ENCODE measurements around the gene FANCI.

The FANCI gene

DNA sequence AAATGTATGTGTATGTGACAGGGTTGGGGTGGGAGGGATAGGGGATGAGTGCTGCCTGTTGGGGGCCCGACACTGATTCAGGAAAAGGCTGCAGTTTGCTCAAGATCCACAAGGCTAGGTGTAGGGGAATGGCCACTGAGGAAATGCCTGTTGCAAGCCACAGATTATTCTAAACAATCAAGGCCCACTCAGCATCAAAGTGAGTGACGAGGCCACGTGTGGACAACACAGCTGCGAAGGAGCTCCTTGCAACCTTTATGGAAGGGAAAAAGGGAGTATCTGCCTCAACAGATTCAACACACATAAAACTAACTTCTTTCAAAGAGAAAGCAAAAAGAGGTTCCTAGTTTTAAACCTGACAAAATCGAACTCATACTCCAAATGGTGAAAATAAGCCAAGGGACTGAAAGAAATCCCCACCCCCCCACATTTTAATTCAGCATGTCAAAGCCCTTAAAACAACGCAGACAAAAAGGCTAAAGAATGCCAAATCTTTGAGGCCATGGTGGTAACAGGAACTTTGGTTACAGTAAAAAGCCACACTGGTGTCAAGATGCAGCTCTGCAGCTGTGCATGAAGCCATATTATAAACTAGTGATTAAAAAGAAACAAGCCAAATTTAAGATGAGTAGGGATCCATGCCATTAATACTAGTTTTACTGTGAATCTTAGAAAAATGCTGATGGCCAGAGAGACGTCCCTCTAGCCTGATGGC lies 87.3 kb downstream of the FANCI start:
- DNase-seq, result peak in 1 of 56 donors; percentile 9

DNA sequence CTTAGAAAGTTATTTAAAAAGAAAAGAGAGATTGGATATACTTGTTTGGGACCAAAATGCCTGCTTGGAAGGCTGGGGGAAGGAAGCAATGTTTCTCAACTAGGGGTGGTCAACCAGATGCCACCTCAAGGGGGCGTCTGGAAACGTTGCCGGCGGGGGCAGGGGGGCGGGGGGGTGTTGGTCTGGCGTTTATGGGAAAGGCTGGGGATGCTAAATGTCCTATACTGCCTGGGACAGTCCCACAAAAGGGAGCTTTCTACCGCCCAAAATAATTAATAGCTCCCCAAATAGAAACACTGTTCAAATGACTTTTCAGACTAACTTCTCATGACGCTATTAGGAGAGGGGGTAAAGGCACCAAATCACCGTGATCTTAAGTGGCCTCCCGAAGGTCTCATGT lies 88.7 kb downstream of the FANCI start:
- DNase-seq, result no peak

DNA sequence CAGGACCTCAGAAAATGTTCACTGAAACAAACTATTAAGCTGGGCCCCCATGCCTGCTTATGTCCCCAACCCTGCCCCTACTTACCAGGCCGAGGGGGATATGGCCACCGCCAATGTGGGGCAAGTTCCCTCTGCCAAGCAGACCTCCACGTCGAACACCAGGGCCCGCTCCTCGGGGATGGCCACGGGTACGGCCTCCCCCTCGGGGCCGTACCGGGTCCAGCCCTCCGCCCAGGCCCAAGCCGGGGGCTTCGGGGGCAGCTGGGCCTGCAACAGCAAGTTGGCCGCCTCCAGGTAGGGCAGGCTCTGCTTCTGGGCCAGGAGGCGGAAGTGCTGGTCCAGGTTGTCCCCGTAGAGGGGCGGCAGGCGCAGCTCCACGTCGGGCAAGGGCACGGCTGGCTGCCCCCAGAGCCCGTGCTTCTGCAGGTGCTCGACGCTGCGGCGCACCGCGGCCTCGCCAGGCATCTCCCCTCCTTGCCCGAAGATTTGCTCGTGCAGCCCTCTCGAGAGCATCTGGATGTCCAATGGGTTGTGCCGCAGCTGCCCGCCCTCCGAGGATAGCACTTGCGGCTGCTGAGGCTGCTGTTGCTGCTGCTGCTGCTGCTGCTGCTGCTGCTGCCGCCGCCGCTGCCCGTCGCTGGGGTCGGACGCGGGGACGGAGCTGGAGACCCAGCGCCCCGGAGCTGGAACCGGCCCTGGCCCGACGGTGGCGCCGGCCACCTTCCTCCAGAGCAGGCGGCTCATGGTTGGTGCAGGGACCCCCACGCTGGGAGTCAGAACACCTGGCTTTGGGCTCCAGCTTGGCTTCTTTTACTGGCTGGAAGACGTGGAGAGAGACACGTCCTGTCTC lies 89.5 kb downstream of the FANCI start:
- no peak for DNase-seq

DNA sequence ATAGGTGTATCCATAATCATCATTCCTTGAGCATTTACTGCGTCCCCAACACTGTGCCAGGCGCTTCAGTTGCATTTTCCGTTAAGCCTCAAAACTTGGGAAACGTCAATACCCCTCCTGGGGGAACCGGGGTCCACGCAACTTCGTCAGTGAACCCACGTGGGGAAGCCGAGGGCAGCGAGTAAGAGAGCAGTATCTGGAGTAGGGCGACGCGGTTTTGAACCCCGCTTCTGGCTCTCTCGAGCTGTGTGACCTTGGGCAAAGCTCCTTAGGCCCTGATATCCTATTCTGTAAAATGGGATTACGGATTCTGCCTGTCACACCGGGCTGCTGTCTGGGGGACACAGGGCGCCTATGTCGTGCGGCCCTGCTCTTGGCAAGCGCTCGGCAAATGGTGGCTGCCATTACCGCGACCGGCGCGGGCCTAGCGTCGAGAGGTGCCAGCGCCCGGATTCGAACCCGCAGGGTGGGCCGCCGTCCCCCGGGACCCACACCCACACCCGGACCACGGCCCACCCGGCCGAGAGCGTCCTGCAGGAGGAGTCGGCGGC lies 90.3 kb downstream of the FANCI start:
- DNase-seq, result peak in 2 of 56 donors; percentile 47 to 64

DNA sequence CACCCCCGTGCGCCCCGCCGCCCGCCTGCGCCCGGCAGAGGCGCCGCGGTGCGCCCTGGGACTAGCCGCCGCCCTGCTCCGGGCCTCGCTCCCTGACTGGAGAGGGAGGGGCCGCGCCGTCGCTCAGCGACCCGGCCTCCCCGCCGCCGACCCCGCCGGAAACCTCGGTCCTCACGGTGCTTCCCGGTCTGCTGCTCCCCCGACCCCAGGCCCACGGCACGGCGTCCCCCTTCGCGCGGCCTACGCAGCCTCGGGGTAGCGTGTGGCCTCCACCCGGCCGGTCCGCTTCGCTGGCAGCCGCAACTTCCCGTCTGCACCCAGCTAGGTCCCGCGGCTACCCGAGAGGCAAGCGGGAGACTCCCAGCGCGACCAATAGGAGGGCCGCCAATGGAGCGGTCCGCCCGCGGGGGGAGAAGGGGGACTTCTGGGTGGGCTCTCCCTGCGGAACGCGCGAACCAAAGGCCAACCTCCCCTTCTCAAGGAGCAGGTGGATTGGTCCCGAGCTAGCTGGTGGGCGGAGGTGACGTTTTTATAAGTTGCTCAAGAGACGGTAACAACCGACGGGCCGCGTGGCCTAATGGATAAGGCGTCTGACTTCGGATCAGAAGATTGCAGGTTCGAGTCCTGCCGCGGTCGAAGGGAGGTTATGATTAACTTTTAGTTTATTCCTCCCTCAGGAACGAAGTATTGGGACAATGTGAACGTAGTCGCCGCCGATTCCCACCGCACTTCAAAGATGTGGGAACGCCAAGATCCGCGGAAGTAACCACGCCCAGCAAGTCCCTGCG lies 90.9 kb downstream of the FANCI start, which contains the start of gene POLG:
TSS of gene POLG (minus strand) at position 315 of the 788 bp plus-strand sequence. CDS start 1,070 bp downstream, outside the sequence.
- peak; percentile 90 to 100 (median 98) for DNase-seq

DNA sequence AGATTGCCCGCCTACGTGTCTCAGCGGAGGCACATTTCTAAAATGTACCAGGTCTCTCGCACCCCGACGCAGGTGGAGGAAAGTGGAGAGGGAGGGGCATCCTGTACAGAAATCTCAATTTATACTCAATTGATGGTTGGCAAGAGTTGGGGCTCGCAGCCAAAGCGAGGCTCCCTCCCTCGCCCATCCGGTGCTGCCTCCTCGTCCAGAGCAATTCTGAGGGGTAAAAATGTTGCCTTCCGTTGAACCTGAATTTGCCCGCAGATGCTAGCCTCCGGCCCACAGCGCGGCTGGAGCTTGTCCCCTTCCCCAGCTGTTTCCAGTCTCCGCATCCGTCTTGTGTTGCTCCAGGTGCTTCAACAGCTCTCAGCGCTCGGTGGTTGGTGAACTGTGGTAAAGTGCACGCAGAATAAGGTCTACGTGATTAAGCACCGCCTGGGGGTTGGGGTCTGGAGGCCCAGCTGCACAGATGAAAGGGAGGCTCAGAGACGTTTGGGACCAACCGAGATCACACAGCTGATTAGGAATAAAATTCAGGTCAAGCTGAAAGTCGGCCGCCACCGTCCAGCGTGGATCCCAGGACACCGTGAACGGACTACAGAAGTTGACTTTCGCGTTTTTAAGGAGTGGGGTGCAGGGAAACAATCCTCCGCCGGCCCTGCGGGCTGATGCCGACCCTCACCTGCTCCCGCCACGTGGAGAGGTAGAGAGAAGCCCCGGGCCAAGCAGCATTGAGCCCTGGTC lies 91.7 kb downstream of the FANCI start:
- peak in 14 of 56 donors; percentile 43 to 91 (median 68) for DNase-seq

DNA sequence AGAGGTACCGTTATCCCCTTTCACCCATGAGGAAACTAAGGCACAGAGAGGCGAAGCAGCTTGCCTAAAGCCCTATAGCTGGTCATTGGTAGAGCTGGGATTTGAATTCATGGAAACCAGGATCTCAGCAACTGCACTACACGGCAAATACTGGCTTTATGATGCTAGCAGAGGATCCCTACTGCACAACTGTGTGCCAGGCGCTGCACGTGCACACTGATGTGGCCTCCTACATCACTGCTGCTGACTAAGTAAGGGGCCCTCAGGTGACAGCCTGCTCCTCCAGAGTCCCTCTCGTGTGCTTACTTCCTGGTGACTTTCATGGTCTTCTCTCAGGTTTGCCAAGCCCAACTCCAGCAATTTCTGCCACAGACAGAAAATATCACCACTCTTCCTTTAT lies 94.3 kb downstream of the FANCI start:
- DNase-seq, result no peak

DNA sequence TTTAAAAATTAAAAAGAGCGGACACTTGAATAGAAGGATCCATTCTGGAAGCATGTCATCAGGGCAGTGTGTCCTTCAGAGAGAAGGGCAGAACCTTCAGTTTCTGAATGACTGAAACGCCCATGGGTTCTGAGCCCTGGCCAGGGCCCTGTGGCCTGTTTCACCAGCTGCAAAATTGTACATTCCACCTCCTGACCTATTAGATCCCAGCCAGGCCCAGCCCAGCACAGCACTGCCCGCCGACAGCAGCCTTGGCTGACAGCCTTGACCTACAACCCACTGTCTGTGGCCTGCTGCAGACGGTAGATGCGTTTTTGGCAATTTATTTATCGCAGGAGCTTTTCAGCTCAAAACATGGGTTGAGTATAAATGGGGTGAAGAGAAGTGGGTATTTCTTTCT lies 96.8 kb downstream of the FANCI start:
- DNase-seq, result no peak

DNA sequence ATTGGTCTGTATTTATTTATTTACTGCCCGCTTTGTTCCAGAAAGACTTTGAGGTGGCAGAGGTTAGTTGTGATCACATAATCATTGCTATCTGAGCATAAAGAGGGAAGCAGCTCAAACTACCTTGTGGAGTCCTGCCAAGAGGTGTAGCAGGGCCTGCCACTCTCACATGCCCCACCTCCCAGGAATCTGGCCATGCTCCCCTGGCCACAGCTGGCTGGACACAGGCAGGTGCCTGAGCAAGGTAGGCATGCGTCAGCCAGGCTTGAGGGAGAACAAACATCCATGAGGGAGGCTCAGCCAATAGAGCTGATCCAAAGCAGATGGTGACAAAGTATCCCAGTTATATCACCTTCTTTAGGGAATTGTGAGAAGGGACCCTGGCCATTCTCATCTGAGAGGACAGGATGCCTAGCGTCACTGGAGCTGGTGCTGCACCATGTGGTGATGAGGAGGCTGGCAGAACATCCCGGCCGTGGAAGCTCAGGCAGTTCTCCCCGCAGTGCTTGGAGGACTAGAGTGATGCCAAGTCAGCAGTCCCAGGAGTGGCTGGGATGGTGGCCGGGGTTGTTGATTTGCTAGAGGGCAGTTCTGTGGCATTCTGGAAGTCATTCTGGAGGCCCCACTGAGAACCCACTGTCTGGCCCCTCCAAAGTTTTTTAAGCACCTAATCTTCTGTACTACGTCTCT lies 97.7 kb downstream of the FANCI start:
- peak in 1 of 56 donors; percentile 6 for DNase-seq

DNA sequence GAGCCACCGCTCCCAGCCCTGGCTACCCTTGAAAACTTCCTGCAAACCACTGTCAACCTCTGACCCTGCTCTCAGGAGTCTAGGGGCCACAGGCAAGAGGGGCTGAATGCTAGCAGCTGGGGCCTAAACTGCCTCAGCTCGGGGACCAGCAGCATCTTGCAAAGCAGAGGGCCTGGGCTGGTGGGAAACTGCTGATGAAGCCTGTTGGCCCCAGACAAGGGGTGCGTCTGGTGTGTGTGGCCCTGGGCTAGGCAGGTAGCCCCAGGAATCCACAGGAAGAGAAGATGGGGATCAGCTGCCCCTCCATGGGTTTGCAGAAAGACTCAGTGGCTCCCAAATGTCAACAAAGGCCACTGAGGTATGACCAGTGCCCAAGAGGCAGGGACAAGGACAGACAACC lies 99.1 kb downstream of the FANCI start:
- no peak for DNase-seq

DNA sequence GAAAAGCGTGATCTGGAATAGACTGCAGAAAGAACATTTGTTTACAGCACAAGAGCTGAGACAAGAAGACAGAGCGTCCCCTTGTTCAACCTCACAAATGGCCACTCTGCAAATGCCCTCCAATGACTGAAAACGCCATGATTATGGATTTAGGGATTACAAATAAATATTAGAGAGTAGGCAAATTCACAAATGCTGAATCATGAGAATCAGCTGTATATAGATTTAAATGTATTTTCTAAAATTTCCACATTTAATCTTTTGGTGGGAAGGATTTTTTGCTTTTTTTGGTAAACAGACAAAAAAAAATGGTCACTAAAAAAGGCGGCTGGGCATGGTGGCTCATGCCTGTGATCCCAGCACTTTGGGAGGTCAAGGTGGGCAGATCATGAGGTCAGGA lies 101.5 kb downstream of the FANCI start:
- no peak for DNase-seq

DNA sequence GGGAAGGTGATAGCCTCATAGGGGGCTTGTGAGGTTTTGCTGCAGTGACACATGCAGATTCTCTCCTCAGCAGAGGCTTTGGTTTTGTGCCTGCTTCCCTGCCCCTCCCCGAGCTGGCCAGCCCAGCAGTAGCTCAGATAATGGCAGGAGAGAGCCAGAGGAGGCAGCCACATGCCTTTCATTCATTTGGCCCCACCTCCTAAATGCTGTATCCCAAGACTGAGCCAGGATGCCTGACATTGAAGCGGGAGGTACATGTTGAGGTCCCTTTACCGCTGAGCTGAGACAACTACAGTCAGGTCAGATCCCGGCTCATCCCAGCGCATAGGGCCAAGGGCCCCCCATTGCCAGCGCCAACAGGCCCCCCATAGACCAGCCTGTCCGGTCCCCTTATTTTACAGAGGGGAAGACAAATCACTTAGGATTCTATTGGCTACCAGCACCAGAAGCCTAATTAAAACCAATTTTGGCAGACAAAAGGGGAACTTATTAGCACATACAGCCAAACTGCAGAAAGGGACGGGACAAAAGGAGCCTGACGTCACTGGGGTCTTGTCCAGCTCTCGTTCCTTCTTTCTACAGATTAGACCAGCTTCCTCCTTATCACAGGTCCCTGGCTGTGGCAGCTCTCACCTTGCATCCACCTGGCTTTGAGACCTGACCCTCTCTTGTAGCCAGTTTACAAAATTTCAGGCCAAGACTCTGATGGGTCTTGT lies 102.9 kb downstream of the FANCI start:
- no peak for DNase-seq

DNA sequence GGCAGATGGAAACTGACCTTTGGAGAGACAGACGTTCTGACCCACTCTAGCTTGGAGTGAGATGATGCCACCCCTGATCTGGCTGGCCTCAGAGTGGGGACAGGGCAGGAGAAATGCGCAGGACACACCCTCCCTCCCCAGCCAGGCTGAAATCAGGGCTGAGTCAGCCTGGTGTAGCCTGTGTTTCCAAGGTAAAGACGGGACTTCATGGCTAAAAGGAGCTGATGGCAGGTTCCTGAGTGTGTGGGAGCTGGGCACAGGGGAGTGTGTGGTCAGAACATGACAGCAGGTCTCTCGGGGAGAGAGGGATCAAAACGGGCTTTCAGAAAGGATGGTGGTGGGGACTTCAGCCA lies 105.4 kb downstream of the FANCI start:
- DNase-seq, result peak in 9 of 56 donors; percentile 38 to 79 (median 62)

DNA sequence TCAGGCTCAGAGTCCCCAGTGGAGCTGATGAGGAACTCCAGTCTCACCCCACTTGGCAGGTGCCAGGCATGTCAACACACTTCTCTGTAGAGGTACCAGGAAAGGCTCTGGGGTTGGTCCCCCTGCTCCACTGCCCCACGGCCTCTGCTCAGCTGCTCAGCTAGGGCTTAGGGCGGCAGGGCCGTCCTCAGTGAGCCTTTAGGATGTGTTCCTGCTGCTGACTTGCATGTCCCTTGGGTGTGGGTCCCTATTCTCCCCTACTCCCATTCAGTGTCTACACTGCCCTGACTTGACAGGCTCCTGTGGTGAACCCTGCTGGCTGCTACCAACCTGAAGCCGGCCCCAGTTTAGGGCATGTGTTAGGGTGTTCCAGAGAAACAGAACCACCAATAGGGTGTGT lies 108.7 kb downstream of the FANCI start:
- DNase-seq, result no peak

DNA sequence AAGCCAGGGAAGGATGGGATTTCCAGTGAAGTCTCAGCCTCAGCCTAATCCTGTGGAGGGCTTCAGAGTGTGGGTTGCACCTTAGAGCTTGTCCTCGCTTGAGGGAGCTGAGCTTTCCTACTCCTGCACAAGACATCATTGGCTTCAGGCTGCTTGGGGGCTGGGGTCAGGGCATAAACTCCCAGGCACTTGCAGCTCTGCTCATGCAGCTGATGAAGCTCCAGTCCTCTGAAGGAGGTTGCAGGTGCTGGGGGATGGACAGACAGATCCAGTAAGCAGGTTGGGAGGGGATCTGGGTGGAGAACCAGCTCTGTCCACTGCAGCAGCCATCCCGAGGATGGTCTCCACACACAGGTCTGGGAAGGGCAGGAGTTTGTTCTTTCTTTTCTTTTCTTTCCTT lies 110.2 kb downstream of the FANCI start:
- no peak for DNase-seq

DNA sequence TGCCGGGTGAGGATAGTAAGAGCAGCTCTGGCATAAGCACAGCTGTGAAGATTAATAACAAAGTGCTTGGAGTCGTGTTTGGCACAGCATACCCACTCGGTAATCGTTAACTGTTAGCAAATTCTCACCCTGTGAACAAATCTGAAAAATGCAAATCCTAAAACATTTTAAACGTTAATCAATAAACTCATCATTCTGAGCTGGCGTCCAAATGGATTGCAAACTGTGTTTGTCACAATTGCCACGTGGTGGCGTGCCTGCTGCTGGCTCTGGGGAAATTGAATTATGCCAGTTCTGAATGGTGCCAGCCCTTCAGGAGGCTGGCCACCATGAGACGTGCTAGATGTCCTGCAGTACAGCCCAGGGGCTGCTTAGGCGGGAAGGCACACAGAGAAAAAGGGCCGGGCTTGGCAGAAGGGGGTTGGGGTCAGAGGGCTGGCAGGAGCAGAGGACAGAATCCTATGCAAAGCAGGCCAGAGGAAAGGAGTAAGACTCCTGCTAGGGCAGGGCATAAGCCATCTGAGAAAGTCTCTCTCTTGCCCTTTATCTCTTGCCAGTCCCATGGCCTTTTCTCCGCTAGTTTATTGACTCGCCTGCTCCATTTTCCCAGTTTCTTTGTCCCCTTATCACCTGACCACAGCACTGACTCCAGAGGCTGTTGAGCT lies 113.0 kb downstream of the FANCI start:
- peak in 22 of 56 donors; percentile 13 to 72 (median 35) for DNase-seq

DNA sequence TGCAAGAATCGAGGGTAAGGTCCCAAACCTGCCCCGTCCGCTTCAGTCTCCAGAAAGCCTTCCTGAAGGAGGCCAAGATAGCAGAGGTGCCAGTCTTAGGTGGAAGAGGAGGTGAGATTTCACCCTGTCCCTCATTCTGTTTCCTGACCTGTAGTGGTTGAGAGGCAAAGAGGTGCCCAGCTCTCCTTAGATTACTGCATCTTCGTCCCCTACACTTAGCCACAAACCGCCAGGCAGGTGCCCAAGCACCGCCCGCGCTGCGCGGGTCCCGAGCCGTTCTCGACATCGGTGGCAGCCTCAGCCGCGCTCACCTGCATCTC lies 114.6 kb downstream of the FANCI start:
- DNase-seq, result no peak

DNA sequence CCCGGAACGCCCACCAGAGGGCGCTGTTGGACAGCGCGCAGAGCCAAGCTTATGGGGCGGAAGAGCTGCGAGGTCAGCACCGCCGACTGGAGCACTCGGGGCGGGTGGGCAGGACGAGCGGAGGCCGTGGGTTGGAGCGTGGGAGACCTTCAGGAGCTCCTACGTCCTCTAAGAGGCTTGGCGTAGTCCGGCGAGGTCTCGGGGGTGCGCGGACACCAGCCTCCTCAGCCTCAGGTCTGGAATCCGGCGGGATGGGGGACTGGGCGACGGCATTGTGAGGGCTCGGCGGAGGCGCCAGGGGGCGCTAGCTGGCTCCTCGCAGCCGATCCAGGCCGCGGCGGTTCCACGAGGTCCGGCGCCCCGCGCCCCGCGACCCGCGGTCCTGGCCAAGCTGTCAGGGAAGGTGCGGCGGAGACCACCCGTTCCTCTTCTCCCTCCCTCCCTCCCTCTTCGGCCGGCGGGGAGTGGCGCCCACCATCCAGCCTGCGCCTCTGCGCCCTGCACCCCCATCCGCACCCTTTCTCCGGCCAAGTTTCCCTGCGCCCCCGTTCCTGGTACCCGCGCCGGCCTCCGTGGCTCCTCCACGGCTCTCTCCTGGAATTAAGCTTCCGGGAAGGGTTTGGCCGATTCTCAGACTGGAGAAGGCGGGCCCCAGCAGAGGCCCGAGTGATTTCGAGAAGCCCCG lies 115.1 kb downstream of the FANCI start:
- peak in 51 of 56 donors; percentile 31 to 91 (median 77) for DNase-seq
